ENCODE measurements around the gene MTM1.

The MTM1 gene

DNA sequence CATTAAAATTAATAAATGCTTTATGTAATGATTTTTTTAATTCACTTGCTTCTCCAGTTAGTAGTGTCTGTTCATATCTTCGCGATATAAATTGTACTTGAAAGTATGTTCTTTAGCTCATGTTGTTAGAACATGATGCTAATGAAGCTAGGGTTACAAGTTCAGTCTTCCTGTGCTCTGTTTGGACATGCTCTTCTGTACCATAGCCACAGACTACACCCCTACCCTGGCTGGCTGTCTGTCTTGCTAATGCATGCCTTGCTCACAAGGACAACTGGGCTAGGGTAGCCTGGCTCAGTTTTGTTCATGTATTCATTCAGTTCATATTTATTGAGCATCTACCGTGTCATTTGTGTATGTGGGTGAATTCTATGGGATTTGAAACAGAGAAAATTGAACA lies 74.0 kb downstream of the MTM1 start:
- TF ChIP-seq, protein P1, sequence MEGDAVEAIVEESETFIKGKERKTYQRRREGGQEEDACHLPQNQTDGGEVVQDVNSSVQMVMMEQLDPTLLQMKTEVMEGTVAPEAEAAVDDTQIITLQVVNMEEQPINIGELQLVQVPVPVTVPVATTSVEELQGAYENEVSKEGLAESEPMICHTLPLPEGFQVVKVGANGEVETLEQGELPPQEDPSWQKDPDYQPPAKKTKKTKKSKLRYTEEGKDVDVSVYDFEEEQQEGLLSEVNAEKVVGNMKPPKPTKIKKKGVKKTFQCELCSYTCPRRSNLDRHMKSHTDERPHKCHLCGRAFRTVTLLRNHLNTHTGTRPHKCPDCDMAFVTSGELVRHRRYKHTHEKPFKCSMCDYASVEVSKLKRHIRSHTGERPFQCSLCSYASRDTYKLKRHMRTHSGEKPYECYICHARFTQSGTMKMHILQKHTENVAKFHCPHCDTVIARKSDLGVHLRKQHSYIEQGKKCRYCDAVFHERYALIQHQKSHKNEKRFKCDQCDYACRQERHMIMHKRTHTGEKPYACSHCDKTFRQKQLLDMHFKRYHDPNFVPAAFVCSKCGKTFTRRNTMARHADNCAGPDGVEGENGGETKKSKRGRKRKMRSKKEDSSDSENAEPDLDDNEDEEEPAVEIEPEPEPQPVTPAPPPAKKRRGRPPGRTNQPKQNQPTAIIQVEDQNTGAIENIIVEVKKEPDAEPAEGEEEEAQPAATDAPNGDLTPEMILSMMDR (IDR thresholded peaks at IDR 0.05; ENCODE audit: low read depth, low read length), result no peak
- TF ChIP-seq EZH2phosphoT487 (IDR thresholded peaks at IDR 0.05; ENCODE audit: low read depth), result no peak
- no peaks in the 10 kb centered on the region for H3K9me3 ChIP-seq (ENCODE audit: insufficient read depth, low read length)
- H3K4me1 ChIP-seq (ENCODE audit: low read length), result peaks cover 5% of the 10 kb centered on the region; the same call in 1 of the 2 replicates
- H3K4me2 ChIP-seq (ENCODE audit: low read length), result no peak overlapping the region
- H3K36me3 ChIP-seq (replicated peaks; ENCODE audit: low read depth, low read length), result no peaks in the 10 kb centered on the region
- H3K79me2 ChIP-seq (ENCODE audit: low read length), result no peaks in the 10 kb centered on the region
- no peak overlapping the region for H3K27ac ChIP-seq (ENCODE audit: low read length)
- no peaks in the 10 kb centered on the region for H3K27me3 ChIP-seq (ENCODE audit: low read depth, low read length)
- no peaks in the 10 kb centered on the region for H4K20me1 ChIP-seq (ENCODE audit: insufficient read depth, low read length)
- no peak overlapping the region for H3K9ac ChIP-seq (ENCODE audit: low read length)
- H3K4me3 ChIP-seq (ENCODE audit: low read length), result no peak overlapping the region
- no peak overlapping the region for H2AFZ ChIP-seq (ENCODE audit: low read depth, low read length)

DNA sequence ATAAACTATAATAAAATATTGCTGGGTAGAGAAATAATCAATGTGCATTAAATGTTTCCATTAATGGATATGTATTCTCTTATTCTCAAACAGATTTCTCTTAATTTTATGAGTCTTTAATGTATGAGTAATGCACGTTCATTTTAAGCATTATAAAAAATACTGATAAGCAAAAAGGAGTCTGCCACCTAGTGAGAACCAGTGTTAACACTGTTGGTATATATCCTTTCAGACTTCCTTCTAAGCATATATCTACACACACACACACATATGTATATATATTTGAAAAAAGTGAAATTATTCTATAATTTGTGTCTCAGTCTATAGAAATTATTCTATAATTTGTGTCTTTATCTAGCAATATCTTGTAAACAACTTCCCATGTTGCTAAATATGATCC lies 74.8 kb downstream of the MTM1 start:
- H3K79me2 ChIP-seq (ENCODE audit: low read length), result no peaks in the 10 kb centered on the region
- no peak overlapping the region for H3K27ac ChIP-seq (ENCODE audit: low read length)
- no peak overlapping the region for H3K4me3 ChIP-seq (ENCODE audit: low read length)
- no peaks in the 10 kb centered on the region for H4K20me1 ChIP-seq (ENCODE audit: insufficient read depth, low read length)
- no peaks in the 10 kb centered on the region for H3K27me3 ChIP-seq (ENCODE audit: low read depth, low read length)
- peaks cover 5% of the 10 kb centered on the region; the same call in 1 of the 2 replicates for H3K4me1 ChIP-seq (ENCODE audit: low read length)
- H2AFZ ChIP-seq (ENCODE audit: low read depth, low read length), result no peak overlapping the region
- H3K4me2 ChIP-seq (ENCODE audit: low read length), result no peak overlapping the region
- H3K9ac ChIP-seq (ENCODE audit: low read length), result no peak overlapping the region
- TF ChIP-seq, protein P1 (IDR thresholded peaks at IDR 0.05; ENCODE audit: low read depth, low read length), result peak; percentile 28; the same call in 1 of the 2 replicates
- TF ChIP-seq EZH2phosphoT487 (IDR thresholded peaks at IDR 0.05; ENCODE audit: low read depth), result no peak
- no peaks in the 10 kb centered on the region for H3K9me3 ChIP-seq (ENCODE audit: insufficient read depth, low read length)
- no peaks in the 10 kb centered on the region for H3K36me3 ChIP-seq (replicated peaks; ENCODE audit: low read depth, low read length)

DNA sequence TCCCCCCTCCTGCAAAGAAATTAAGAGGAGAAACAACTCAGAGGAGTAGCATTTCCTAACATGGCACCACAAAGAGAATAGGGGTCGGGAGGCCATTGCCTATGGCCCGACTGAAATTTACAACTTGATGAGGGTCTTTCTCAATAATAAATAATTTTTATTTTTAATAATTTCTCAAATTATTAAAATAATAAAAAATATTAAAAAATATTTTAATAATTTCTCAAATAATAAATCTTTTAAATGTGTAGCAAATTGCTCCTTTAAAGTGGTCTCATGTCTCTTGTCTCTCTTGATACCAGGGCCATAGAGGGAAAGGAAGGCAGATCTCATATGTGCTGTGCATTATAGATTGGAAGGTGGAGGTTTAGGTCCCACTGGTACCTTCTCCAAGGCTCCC lies 75.5 kb downstream of the MTM1 start:
- H3K4me2 ChIP-seq (ENCODE audit: low read length), result no peak overlapping the region

DNA sequence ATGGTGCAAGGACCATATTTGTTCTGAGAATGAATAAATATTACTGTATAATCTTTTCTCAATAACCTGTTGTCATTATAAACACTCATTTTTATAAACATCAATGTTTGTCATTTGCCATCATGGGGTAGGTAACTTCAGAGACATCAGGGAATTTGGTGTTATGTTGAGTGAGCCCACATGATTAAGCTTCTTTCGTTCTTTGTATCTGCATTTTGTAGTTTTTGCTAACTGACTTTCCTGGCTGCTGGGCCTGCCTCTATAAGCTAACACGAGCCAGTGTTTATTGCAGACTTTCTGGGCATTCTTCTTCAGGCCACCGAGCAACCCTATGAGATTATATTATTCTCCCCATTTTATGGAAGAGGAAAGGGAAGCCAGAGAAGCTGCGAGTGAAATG lies 76.0 kb downstream of the MTM1 start:
- no peak for TF ChIP-seq EZH2phosphoT487 (IDR thresholded peaks at IDR 0.05; ENCODE audit: low read depth)
- TF ChIP-seq, protein P1 (IDR thresholded peaks at IDR 0.05; ENCODE audit: low read depth, low read length), result no peak
- Histone ChIP-seq H3K9ac (ENCODE audit: low read length) (no peak overlapping the region), H3K4me1 (ENCODE audit: low read length) (peaks cover 5% of the 10 kb centered on the region; the same call in 1 of the 2 replicates), H3K27ac (ENCODE audit: low read length) (no peak overlapping the region), H3K79me2 (ENCODE audit: low read length) (no peaks in the 10 kb centered on the region), H3K4me2 (ENCODE audit: low read length) (no peak overlapping the region), H3K27me3 (ENCODE audit: low read depth, low read length) (no peaks in the 10 kb centered on the region), H3K4me3 (ENCODE audit: low read length) (no peak overlapping the region), H3K9me3 (ENCODE audit: insufficient read depth, low read length) (no peaks in the 10 kb centered on the region), H2AFZ (ENCODE audit: low read depth, low read length) (no peak overlapping the region), H3K36me3 (replicated peaks; ENCODE audit: low read depth, low read length) (no peaks in the 10 kb centered on the region), H4K20me1 (ENCODE audit: insufficient read depth, low read length) (no peaks in the 10 kb centered on the region)

More for the DNA sequence above, 75.5 kb downstream of the MTM1 start:
- no peak overlapping the region for H2AFZ ChIP-seq (ENCODE audit: low read depth, low read length)
- H3K27me3 ChIP-seq (ENCODE audit: low read depth, low read length), result no peaks in the 10 kb centered on the region
- no peak for TF ChIP-seq EZH2phosphoT487 (IDR thresholded peaks at IDR 0.05; ENCODE audit: low read depth)
- TF ChIP-seq, protein P1 (IDR thresholded peaks at IDR 0.05; ENCODE audit: low read depth, low read length), result no peak
- peaks cover 5% of the 10 kb centered on the region; the same call in 1 of the 2 replicates for H3K4me1 ChIP-seq (ENCODE audit: low read length)
- no peak overlapping the region for H3K9ac ChIP-seq (ENCODE audit: low read length)
- no peaks in the 10 kb centered on the region for H3K9me3 ChIP-seq (ENCODE audit: insufficient read depth, low read length)
- no peaks in the 10 kb centered on the region for H4K20me1 ChIP-seq (ENCODE audit: insufficient read depth, low read length)
- H3K79me2 ChIP-seq (ENCODE audit: low read length), result no peaks in the 10 kb centered on the region
- H3K36me3 ChIP-seq (replicated peaks; ENCODE audit: low read depth, low read length), result no peaks in the 10 kb centered on the region
- H3K4me3 ChIP-seq (ENCODE audit: low read length), result no peak overlapping the region
- no peak overlapping the region for H3K27ac ChIP-seq (ENCODE audit: low read length)

Measured in OCI-LY3 (cell line).